ENCODE data around the gene INPP5F. TPM values are rescaled to one million over a fixed set of nuclear protein-coding genes. Genes with fewer than 3 reads are reported as not detected.
"Not testable (repeated sequence)": the region's sequence is repeated elsewhere in the genome, so short reads cannot be mapped to it uniquely, and the experiment has no call there.

INPP5F gene
- total RNA-seq, 1 donor from 2014 or later: 40.9 TPM

- no peak for DNase-seq (ENCODE audit: low spot score)
Observed at GRCh38 chr10:119863951-119864565, 138.2 kb downstream of the INPP5F start.

GRCh38 chr10:119865699-119866240, 139.9 kb downstream of the INPP5F start:
- DNase-seq (ENCODE audit: low spot score): no peak

- no peak for DNase-seq (ENCODE audit: low spot score)
Observed at GRCh38 chr10:119867317-119867716, 141.5 kb downstream of the INPP5F start.

GRCh38 chr10:119869398-119869797, 143.5 kb downstream of the INPP5F start:
- DNase-seq (ENCODE audit: low spot score): not testable (repeated sequence)

GRCh38 chr10:119871881-119872609, 146.2 kb downstream of the INPP5F start:
- peak; percentile 54 for DNase-seq (ENCODE audit: low spot score)

- DNase-seq (ENCODE audit: low spot score): no peak
Observed at GRCh38 chr10:119872610-119872859, 146.7 kb downstream of the INPP5F start, which contains the start of gene MCMBP. TSS of gene MCMBP (minus strand) at chr10:119872843. CDS start at chr10:119872584, 259 bp downstream.

GRCh38 chr10:119872860-119873681, 147.2 kb downstream of the INPP5F start:
- DNase-seq (ENCODE audit: low spot score): peak; percentile 94

- DNase-seq (ENCODE audit: low spot score): no peak
Observed at GRCh38 chr10:119878524-119878923, 152.7 kb downstream of the INPP5F start.

Other genes starting within 250 kb of the INPP5F start
- gene RGS10, start 183.3 kb upstream of the INPP5F start, total RNA-seq (ENCODE audit: insufficient read depth, low replicate concordance): 46.9 TPM
- gene TIAL1, start 129.1 kb upstream of the INPP5F start, total RNA-seq (ENCODE audit: insufficient read depth, low replicate concordance): 57.3 TPM
- gene BAG3, start 74.7 kb upstream of the INPP5F start, total RNA-seq (ENCODE audit: insufficient read depth, low replicate concordance): 4.1 TPM
- gene MCMBP, start 146.8 kb downstream of the INPP5F start, total RNA-seq (ENCODE audit: insufficient read depth, low replicate concordance): 59.0 TPM
- 17.8 TPM for gene SEC23IP, start 166.7 kb downstream of the INPP5F start, total RNA-seq (ENCODE audit: insufficient read depth, low replicate concordance)